ENCODE results near the gene LEF1.

Gene LEF1

DNA sequence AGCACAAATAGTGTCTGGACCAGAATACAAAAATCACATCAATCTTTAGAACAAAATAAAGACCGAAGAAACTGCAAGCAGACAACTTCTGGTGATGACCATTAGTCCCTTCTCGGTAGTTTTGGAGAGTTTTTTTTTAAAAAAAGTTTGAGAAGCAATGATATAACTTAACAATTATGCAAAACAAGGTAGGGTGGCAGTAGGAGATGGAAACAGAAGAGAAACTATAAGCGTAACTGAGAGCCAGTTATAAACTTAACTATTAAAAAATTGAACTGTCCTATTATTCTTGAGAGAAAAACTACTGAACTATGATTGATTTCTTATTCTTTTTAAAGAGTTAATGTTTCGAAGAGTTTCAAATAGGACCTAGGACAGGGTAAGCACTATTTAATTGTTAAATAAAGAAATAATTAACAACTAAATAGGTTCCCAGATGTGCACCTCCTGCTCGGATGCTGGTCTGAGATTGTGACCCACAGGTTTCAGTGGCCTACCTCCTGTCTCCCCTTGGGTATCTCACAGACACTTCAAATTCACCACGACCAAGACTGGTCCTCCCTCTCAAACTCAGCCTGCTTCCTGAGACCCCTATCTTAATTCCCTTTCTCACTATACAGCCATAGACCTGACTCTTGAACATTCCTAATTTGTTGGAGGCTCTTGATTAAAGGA, 81.3 kb downstream of the LEF1 start:
- DNase-seq (ENCODE audit: low read depth) = no peak
- H3K4me3 ChIP-seq (ENCODE audit: low read depth, low read length) = no peak overlapping the region
- TF ChIP-seq MAX (IDR thresholded peaks at IDR 0.05; ENCODE audit: low read depth, low read length) = no peak
- TF ChIP-seq, protein P1, sequence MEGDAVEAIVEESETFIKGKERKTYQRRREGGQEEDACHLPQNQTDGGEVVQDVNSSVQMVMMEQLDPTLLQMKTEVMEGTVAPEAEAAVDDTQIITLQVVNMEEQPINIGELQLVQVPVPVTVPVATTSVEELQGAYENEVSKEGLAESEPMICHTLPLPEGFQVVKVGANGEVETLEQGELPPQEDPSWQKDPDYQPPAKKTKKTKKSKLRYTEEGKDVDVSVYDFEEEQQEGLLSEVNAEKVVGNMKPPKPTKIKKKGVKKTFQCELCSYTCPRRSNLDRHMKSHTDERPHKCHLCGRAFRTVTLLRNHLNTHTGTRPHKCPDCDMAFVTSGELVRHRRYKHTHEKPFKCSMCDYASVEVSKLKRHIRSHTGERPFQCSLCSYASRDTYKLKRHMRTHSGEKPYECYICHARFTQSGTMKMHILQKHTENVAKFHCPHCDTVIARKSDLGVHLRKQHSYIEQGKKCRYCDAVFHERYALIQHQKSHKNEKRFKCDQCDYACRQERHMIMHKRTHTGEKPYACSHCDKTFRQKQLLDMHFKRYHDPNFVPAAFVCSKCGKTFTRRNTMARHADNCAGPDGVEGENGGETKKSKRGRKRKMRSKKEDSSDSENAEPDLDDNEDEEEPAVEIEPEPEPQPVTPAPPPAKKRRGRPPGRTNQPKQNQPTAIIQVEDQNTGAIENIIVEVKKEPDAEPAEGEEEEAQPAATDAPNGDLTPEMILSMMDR (IDR thresholded peaks at IDR 0.05; ENCODE audit: low read depth, low read length) = no peak
- no peak for TF ChIP-seq POLR2A (IDR thresholded peaks at IDR 0.05; ENCODE audit: extremely low read depth, insufficient read length)
- TF ChIP-seq MYC (IDR thresholded peaks at IDR 0.05; ENCODE audit: low read depth, low read length) = no peak

GRCh38 chr4:108081256-108081655, 87.5 kb downstream of the LEF1 start:
- no peak for DNase-seq (ENCODE audit: low read depth)
- TF ChIP-seq, protein P1 (IDR thresholded peaks at IDR 0.05; ENCODE audit: low read depth, low read length) = no peak
- TF ChIP-seq MYC (IDR thresholded peaks at IDR 0.05; ENCODE audit: low read depth, low read length) (no peak), MAX (IDR thresholded peaks at IDR 0.05; ENCODE audit: low read depth, low read length) (no peak), POLR2A (IDR thresholded peaks at IDR 0.05; ENCODE audit: extremely low read depth, insufficient read length) (no peak)
- H3K4me3 ChIP-seq (ENCODE audit: low read depth, low read length) = no peak overlapping the region

DNA sequence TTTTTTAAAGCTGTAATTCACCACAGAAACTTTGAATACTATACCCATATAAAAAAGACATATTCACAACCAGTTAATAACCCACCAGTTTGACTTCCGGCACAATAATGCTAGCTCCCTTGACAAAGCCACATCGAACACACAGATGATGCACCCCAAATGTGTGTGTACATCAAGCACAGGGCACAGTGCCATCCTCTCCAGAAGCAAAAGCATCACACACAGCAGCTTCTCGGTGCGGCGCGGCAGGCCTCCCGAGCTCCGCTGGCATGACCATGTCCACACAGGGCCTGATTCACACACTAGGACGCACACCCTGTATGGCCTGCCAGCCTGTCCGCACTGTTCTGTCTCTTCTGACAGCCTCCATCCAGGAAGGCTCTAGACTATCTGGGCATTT, 88.0 kb downstream of the LEF1 start:
- no peak for DNase-seq (ENCODE audit: low read depth)
- no peak overlapping the region for H3K4me3 ChIP-seq (ENCODE audit: low read depth, low read length)
- TF ChIP-seq MAX (IDR thresholded peaks at IDR 0.05; ENCODE audit: low read depth, low read length) = no peak
- TF ChIP-seq, protein P1 (IDR thresholded peaks at IDR 0.05; ENCODE audit: low read depth, low read length) = no peak
- TF ChIP-seq MYC (IDR thresholded peaks at IDR 0.05; ENCODE audit: low read depth, low read length) = no peak
- TF ChIP-seq POLR2A (IDR thresholded peaks at IDR 0.05; ENCODE audit: extremely low read depth, insufficient read length) = no peak

DNA sequence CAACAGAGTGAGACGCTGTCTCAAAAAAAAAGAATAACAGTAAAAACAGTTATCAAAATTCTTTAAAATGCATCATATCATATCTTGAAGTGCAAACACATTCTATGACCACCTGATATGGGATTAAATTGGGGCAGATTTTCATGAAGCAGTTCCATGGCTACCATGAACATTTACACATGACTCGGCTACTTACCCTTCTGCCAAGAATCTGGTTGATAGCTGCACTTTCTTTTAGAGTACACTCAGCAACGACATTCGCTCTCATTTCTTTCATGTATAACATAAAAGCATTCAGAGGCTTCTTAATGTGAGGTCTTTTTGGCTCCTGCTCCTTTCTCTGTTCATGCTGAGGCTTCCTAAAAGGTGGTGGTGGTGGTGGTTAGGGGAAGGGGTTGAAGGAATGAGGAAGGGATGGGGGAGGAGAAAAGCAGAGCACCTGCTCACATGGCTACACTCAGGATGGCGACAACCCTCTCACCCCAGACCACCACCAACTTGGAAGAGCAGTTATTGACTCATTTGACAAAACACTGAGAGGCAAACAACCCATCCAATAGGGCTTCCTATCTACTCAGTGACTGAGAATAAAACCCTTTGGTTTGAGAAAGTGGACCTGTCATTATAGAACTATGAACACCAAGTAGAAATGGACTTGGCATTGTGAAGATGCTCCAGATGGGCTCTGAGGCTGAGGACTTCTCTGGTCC, 90.6 kb downstream of the LEF1 start:
- TF ChIP-seq MYC (IDR thresholded peaks at IDR 0.05; ENCODE audit: low read depth, low read length) = no peak
- no peak for TF ChIP-seq MAX (IDR thresholded peaks at IDR 0.05; ENCODE audit: low read depth, low read length)
- TF ChIP-seq, protein P1 (IDR thresholded peaks at IDR 0.05; ENCODE audit: low read depth, low read length) = no peak
- no peak for TF ChIP-seq POLR2A (IDR thresholded peaks at IDR 0.05; ENCODE audit: extremely low read depth, insufficient read length)
- H3K4me3 ChIP-seq (ENCODE audit: low read depth, low read length) = no peak overlapping the region
- DNase-seq (ENCODE audit: low read depth) = no peak

GRCh38 chr4:108072300-108072699, 96.4 kb downstream of the LEF1 start:
- no peak overlapping the region for H3K4me3 ChIP-seq (ENCODE audit: low read depth, low read length)
- no peak for TF ChIP-seq POLR2A (IDR thresholded peaks at IDR 0.05; ENCODE audit: extremely low read depth, insufficient read length)
- no peak for DNase-seq (ENCODE audit: low read depth)

- no peak overlapping the region for H3K4me3 ChIP-seq (ENCODE audit: low read depth, low read length)
- DNase-seq (ENCODE audit: low read depth) = no peak
- TF ChIP-seq, protein P1 (IDR thresholded peaks at IDR 0.05; ENCODE audit: low read depth, low read length) = no peak
Observed at GRCh38 chr4:108070775-108071174, 98.0 kb downstream of the LEF1 start.

Measured in NB4 (cell line).